Measurements from ENCODE around the gene KCTD21. TPM values are rescaled to one million over a fixed set of nuclear protein-coding genes. Genes with fewer than 3 reads are reported as not detected.

Gene KCTD21
- total RNA-seq, 1 experiment from 2014 or later: 9.4 TPM

GRCh38 chr11:78161962-78162371 is 26.5 kb downstream of the KCTD21 start:
- H3K27ac ChIP-seq (ENCODE audit: low read length): no peak overlapping the region
- POLR2A ChIA-PET (ENCODE audit: unreplicated experiment): no interaction called here

GRCh38 chr11:78161346-78161745 is 27.1 kb downstream of the KCTD21 start:
- H3K36me3 ChIP-seq (ENCODE audit: low read depth, low read length): no peaks in the 10 kb centered on the region
- no peak for DNase-seq
- intact Hi-C loops (cut with micrococcal nuclease): no loop called here
- ChIA-PET CTCF (no interaction called here), POLR2A (ENCODE audit: unreplicated experiment) (no interaction called here)
- no peak overlapping the region for H2AFZ ChIP-seq (ENCODE audit: low read length)
- no peaks in the 10 kb centered on the region for H3K79me2 ChIP-seq (ENCODE audit: low read length)
- H3K4me1 ChIP-seq (ENCODE audit: insufficient read depth, low read length): no peaks in the 10 kb centered on the region
- no peaks in the 10 kb centered on the region for H3K27me3 ChIP-seq (ENCODE audit: low read length)
- no peak overlapping the region for H3K27ac ChIP-seq (ENCODE audit: low read length)
- no peak overlapping the region for H3K4me3 ChIP-seq (ENCODE audit: low read length)
- H4K20me1 ChIP-seq (ENCODE audit: low read length): no peaks in the 10 kb centered on the region
- no TSS peak for BruUV-seq (replicated peaks)
- no peaks in the 10 kb centered on the region for H3F3A ChIP-seq (ENCODE audit: low read length, unreplicated experiment)
- no peak overlapping the region for H3K4me2 ChIP-seq (ENCODE audit: low read length)
- no peaks in the 10 kb centered on the region for H3K9me2 ChIP-seq (replicated peaks; ENCODE audit: low read length)
- no peaks in the 10 kb centered on the region for H3K9me3 ChIP-seq (ENCODE audit: low read length)
- ATAC-seq: no peak
- TF ChIP-seq EZH2phosphoT487 (IDR thresholded peaks at IDR 0.05; ENCODE audit: borderline replicate concordance, low read length) (no peak), EZH2 (IDR thresholded peaks at IDR 0.05; ENCODE audit: low read length, unreplicated experiment) (no peak)
- TF ChIP-seq, protein P1, sequence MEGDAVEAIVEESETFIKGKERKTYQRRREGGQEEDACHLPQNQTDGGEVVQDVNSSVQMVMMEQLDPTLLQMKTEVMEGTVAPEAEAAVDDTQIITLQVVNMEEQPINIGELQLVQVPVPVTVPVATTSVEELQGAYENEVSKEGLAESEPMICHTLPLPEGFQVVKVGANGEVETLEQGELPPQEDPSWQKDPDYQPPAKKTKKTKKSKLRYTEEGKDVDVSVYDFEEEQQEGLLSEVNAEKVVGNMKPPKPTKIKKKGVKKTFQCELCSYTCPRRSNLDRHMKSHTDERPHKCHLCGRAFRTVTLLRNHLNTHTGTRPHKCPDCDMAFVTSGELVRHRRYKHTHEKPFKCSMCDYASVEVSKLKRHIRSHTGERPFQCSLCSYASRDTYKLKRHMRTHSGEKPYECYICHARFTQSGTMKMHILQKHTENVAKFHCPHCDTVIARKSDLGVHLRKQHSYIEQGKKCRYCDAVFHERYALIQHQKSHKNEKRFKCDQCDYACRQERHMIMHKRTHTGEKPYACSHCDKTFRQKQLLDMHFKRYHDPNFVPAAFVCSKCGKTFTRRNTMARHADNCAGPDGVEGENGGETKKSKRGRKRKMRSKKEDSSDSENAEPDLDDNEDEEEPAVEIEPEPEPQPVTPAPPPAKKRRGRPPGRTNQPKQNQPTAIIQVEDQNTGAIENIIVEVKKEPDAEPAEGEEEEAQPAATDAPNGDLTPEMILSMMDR (conservative IDR thresholded peaks at IDR 0.05; ENCODE audit: low read depth, low read length): no peak
- H3K9ac ChIP-seq (ENCODE audit: low read length): no peak overlapping the region

More at GRCh38 chr11:78161962-78162371, 26.5 kb downstream of the KCTD21 start:
- no TSS peak for BruUV-seq (replicated peaks)
- Histone ChIP-seq H3K4me3 (ENCODE audit: low read length) (no peak overlapping the region), H2AFZ (ENCODE audit: low read length) (no peak overlapping the region), H3K9ac (ENCODE audit: low read length) (no peak overlapping the region), H3K79me2 (ENCODE audit: low read length) (no peaks in the 10 kb centered on the region), H3K36me3 (ENCODE audit: low read depth, low read length) (no peaks in the 10 kb centered on the region), H3F3A (ENCODE audit: low read length, unreplicated experiment) (no peaks in the 10 kb centered on the region), H3K9me3 (ENCODE audit: low read length) (no peaks in the 10 kb centered on the region), H3K4me1 (ENCODE audit: insufficient read depth, low read length) (no peaks in the 10 kb centered on the region), H3K27me3 (ENCODE audit: low read length) (no peaks in the 10 kb centered on the region), H4K20me1 (ENCODE audit: low read length) (no peaks in the 10 kb centered on the region), H3K4me2 (ENCODE audit: low read length) (no peak overlapping the region), H3K9me2 (replicated peaks; ENCODE audit: low read length) (no peaks in the 10 kb centered on the region)
- DNase-seq (no peak), ATAC-seq (no peak)
- TF ChIP-seq, protein P1 (conservative IDR thresholded peaks at IDR 0.05; ENCODE audit: low read depth, low read length): no peak
- no peak for TF ChIP-seq EZH2 (IDR thresholded peaks at IDR 0.05; ENCODE audit: low read length, unreplicated experiment)
- TF ChIP-seq EZH2phosphoT487 (IDR thresholded peaks at IDR 0.05; ENCODE audit: borderline replicate concordance, low read length): no peak
- CTCF ChIA-PET: no interaction called here
- intact Hi-C loops (cut with micrococcal nuclease): no loop called here

DNA sequence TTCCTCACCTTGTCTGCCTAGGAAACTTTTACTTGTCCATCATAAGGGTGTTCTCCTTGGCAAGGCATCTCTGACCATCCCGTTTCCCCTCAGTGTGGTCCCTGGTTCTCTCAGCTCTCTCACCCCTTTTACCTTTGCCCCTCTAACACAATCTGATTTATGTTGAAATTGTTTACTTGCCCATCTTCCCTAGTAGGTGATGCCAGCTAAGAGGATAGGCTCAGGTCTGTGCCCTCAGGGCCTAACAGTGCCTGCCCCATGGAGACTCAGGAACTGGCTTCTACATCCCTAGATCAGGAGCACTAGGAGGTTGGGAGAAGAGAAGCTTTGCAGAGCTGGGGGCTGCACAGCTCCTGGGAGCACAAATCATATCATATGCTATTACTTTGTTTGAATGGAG is 27.9 kb downstream of the KCTD21 start:
- ChIA-PET CTCF (no interaction called here), POLR2A (ENCODE audit: unreplicated experiment) (no interaction called here)
- Histone ChIP-seq H3F3A (ENCODE audit: low read length, unreplicated experiment) (no peaks in the 10 kb centered on the region), H3K79me2 (ENCODE audit: low read length) (no peaks in the 10 kb centered on the region), H3K4me1 (ENCODE audit: insufficient read depth, low read length) (no peaks in the 10 kb centered on the region), H4K20me1 (ENCODE audit: low read length) (no peaks in the 10 kb centered on the region), H3K36me3 (ENCODE audit: low read depth, low read length) (no peaks in the 10 kb centered on the region), H2AFZ (ENCODE audit: low read length) (no peak overlapping the region), H3K27ac (ENCODE audit: low read length) (no peak overlapping the region), H3K4me3 (ENCODE audit: low read length) (no peak overlapping the region), H3K4me2 (ENCODE audit: low read length) (no peak overlapping the region), H3K9me2 (replicated peaks; ENCODE audit: low read length) (no peaks in the 10 kb centered on the region), H3K27me3 (ENCODE audit: low read length) (no peaks in the 10 kb centered on the region), H3K9ac (ENCODE audit: low read length) (no peak overlapping the region), H3K9me3 (ENCODE audit: low read length) (no peaks in the 10 kb centered on the region)
- no TSS peak for BruUV-seq (replicated peaks)
- TF ChIP-seq EZH2 (IDR thresholded peaks at IDR 0.05; ENCODE audit: low read length, unreplicated experiment) (no peak), EZH2phosphoT487 (IDR thresholded peaks at IDR 0.05; ENCODE audit: borderline replicate concordance, low read length) (no peak)
- TF ChIP-seq, protein P1 (conservative IDR thresholded peaks at IDR 0.05; ENCODE audit: low read depth, low read length): no peak
- intact Hi-C loops (cut with micrococcal nuclease): no loop called here
- ATAC-seq (no peak), DNase-seq (no peak)
